CD14-positive monocyte (primary cell): ENCODE measurements around the gene TTC23. TPM values are rescaled to one million over a fixed set of nuclear protein-coding genes. Genes with fewer than 3 reads are reported as not detected.

Source experiments
- DNase-seq, 3 donors: peaks; one replicate each; pipeline ENCODE4 v3.0.0-alpha.2; 2011 to 2022
- H2AFZ ChIP-seq: 2 replicates; pipeline ENCODE4 v1.6.0; 2012; ENCODE audit warnings: mild to moderate bottlenecking, low read depth, low read length, inconsistent platforms; ENCODE audit not compliant: insufficient read depth, poor library complexity, severe bottlenecking
- H3K27ac ChIP-seq, 2 donors: 1 replicate in 1 of 2; 2 replicates in 1 of 2; pipeline ENCODE4 v1.5.1; 2012 to 2013; ENCODE audit warnings: low read length in 2 of 2, control low read depth in 1 of 2, inconsistent platforms in 1 of 2, low read depth in 1 of 2, mild to moderate bottlenecking in 1 of 2
- H3K27me3 ChIP-seq, 2 donors: one replicate each; pipeline versions ENCODE4 v1.6.0 to v1.6.1; 2011 to 2013; ENCODE audit warnings: low read length in 2 of 2; ENCODE audit not compliant: control insufficient read depth in 2 of 2, insufficient read depth in 2 of 2
- H3K36me3 ChIP-seq, 2 donors: replicated peaks in 1 of 2; 1 replicate in 1 of 2; 2 replicates in 1 of 2; pipeline versions ENCODE4 v1.5.1 to v1.6.1; 2012 to 2013; ENCODE audit warnings: low read length in 2 of 2, control low read depth in 1 of 2, inconsistent platforms in 1 of 2, mild to moderate bottlenecking in 1 of 2; ENCODE audit not compliant: insufficient read depth in 2 of 2, control insufficient read depth in 1 of 2
- H3K4me1 ChIP-seq, 2 donors: 1 replicate in 1 of 2; 2 replicates in 1 of 2; pipeline versions ENCODE4 v1.5.1 to v1.6.1; 2012 to 2013; ENCODE audit warnings: low read length in 2 of 2, control low read depth in 1 of 2, inconsistent platforms in 1 of 2, mild to moderate bottlenecking in 1 of 2, moderate library complexity in 1 of 2; ENCODE audit not compliant: insufficient read depth in 2 of 2, control insufficient read depth in 1 of 2
- H3K4me2 ChIP-seq: replicated peaks from 2 replicates; pipeline ENCODE3; 2012; ENCODE audit warnings: low read length, moderate library complexity, mild to moderate bottlenecking; ENCODE audit not compliant: poor library complexity, severe bottlenecking; ENCODE audit errors: extremely low read depth
- H3K4me3 ChIP-seq, 3 experiments: fragments of 200-600 bp in 1 of 3; sonication (generic) in 1 of 3; replicated peaks in 1 of 3; 1 replicate in 2 of 3; 2 replicates in 1 of 3; pipeline ENCODE4 v1.5.1; 2011 to 2013; ENCODE audit warnings: low read length in 3 of 3, mild to moderate bottlenecking in 3 of 3, control low read depth in 2 of 3, low read depth in 2 of 3, inconsistent platforms in 1 of 3, moderate library complexity in 1 of 3
- H3K79me2 ChIP-seq: 2 replicates; pipeline ENCODE4 v1.6.0; 2012; ENCODE audit warnings: mild to moderate bottlenecking, control low read depth, inconsistent platforms, low read length, moderate library complexity; ENCODE audit not compliant: insufficient read depth
- H3K9ac ChIP-seq: 2 replicates; pipeline ENCODE4 v1.6.0; 2017; ENCODE audit warnings: low read length, mild to moderate bottlenecking; ENCODE audit not compliant: insufficient read depth, poor library complexity, severe bottlenecking
- H3K9me3 ChIP-seq, 2 donors: replicated peaks in 1 of 2; 1 replicate in 1 of 2; 2 replicates in 1 of 2; pipeline versions ENCODE4 v1.5.1 to v1.6.1; 2012 to 2013; ENCODE audit warnings: low read length in 2 of 2, control low read depth in 1 of 2; ENCODE audit not compliant: control insufficient read depth in 1 of 2, insufficient read depth in 1 of 2
- H4K20me1 ChIP-seq: 2 replicates; pipeline ENCODE4 v1.6.0; 2012; ENCODE audit warnings: mild to moderate bottlenecking, low read length, control low read depth, moderate library complexity; ENCODE audit not compliant: insufficient read depth
- H3K27ac Mint-ChIP-seq, 7 donors: one replicate each; pipeline ENCODE4 v1.8.0; 2020; ENCODE audit warnings: mild to moderate bottlenecking in 7 of 7, mixed read lengths in 7 of 7, moderate library complexity in 6 of 7, inconsistent platforms in 2 of 7
- H3K27me3 Mint-ChIP-seq, 3 donors: one replicate each; pipeline ENCODE4 v1.8.0; 2021 to 2022; ENCODE audit warnings: low read depth in 3 of 3, mild to moderate bottlenecking in 3 of 3, mixed read lengths in 3 of 3, moderate library complexity in 3 of 3, inconsistent platforms in 1 of 3
- H3K36me3 Mint-ChIP-seq, 2 donors: one replicate each; pipeline ENCODE4 v1.8.0; 2020; ENCODE audit warnings: mixed read lengths in 2 of 2, inconsistent platforms in 1 of 2, mild to moderate bottlenecking in 1 of 2
- H3K4me1 Mint-ChIP-seq: one replicate; pipeline ENCODE4 v1.8.0; 2020; ENCODE audit warnings: mild to moderate bottlenecking, mixed read lengths
- H3K4me3 Mint-ChIP-seq, 2 donors: one replicate each; pipeline ENCODE4 v1.8.0; 2020; ENCODE audit warnings: mild to moderate bottlenecking in 2 of 2, mixed read lengths in 2 of 2, moderate library complexity in 1 of 2
- H3K9me3 Mint-ChIP-seq, 7 donors: one replicate each; pipeline ENCODE4 v1.8.0; 2020 to 2022; ENCODE audit warnings: mixed read lengths in 7 of 7, mild to moderate bottlenecking in 6 of 7, moderate library complexity in 6 of 7, inconsistent platforms in 2 of 7
- CTCF ChIP-seq: fragments of 200-600 bp; IDR thresholded peaks from one replicate; pipeline ENCODE4 v1.8.0; 2022; ENCODE audit warnings: antibody characterized with exemption, mild to moderate bottlenecking
- WGBS: methylation state at CpG from one replicate; pipeline ENCODE4 v1.1.5; 2013; ENCODE audit warnings: missing lambda C conversion rate; ENCODE audit not compliant: insufficient coverage; 5-methylcytosine and 5-hydroxymethylcytosine counted together
- intact Hi-C, 2 donors: fragments of 100-400 bp; cut with micrococcal nuclease; formaldehyde crosslinking; loops; one replicate each; pipeline versions ENCODE4 v1.15.0 to v1.15.1; 2023
- polyA plus RNA-seq, 3 donors: library from polyadenylated mRNA; depleted of rRNA in 1 of 3; unstranded in 2 of 3; stranded (reverse) in 1 of 3; fragments of 300-500 nt in 2 of 3; fragments of >200 nt in 1 of 3; fragmentation: Illumina TruSeq in 2 of 3; gene quantifications; 1 replicate in 2 of 3; 2 replicates in 1 of 3; pipeline ENCODE4 v1.2.3, GENCODE V29; 2012 to 2021

The TTC23 gene
- polyA plus RNA-seq, 3 donors = 0.51 to 0.55 TPM; not detected in 1

- H4K20me1 ChIP-seq = no peaks in the 10 kb centered on the region
- no peak overlapping the region for H3K9ac ChIP-seq
- no peak for TF ChIP-seq CTCF
- DNase-seq = no peak
- H3K36me3 Mint-ChIP-seq = no peaks in the 10 kb centered on the region
- intact Hi-C loops = loop anchor here (10.0 kb wide), 3 partner anchors 315 to 675 kb away; partner anchors contain the start of genes LYSMD4 (in 1 of the 2) and MEF2A (in 1 of the 2)
- H3K27ac Mint-ChIP-seq = no peak overlapping the region
- H3K27me3 ChIP-seq = no peaks in the 10 kb centered on the region
- peaks cover 27% of the 10 kb centered on the region for H3K4me1 Mint-ChIP-seq
- peak overlapping the region; percentile 92 for H2AFZ ChIP-seq
- peaks cover 0 to 5% (median 0%) of the 10 kb centered on the region in 7 donors for H3K9me3 Mint-ChIP-seq
- no peaks in the 10 kb centered on the region for H3K79me2 ChIP-seq
- no peaks in the 10 kb centered on the region for H3K36me3 ChIP-seq
- H3K27ac ChIP-seq = no peak overlapping the region
- H3K4me2 ChIP-seq = peak overlapping the region; percentile 93
- H3K27me3 Mint-ChIP-seq = no peaks in the 10 kb centered on the region
- H3K4me1 ChIP-seq = peaks cover 28 to 38% of the 10 kb centered on the region in 2 donors
- H3K4me3 Mint-ChIP-seq = peak overlapping the region in 1 of 2 donors; percentile 30
- H3K9me3 ChIP-seq = no peaks in the 10 kb centered on the region
- peak overlapping the region in 2 of 3 experiments; percentile 60 to 95 for H3K4me3 ChIP-seq
- no CpG with 5 or more reads among the region's 4 CpGs for WGBS
These were observed 620 bp upstream of the TTC23 start for GRCh38 chr15:99250001-99250400.

GRCh38 chr15:99248000-99248715 lies 1.2 kb downstream of the TTC23 start:
- intact Hi-C loops = no loop called here
- DNase-seq = peak in 2 of 3 donors; percentile 12 to 19
- Histone ChIP-seq H3K4me1 (peaks cover 28 to 38% of the 10 kb centered on the region in 2 donors), H3K9me3 (no peaks in the 10 kb centered on the region), H3K27ac (no peak overlapping the region), H3K79me2 (no peaks in the 10 kb centered on the region), H2AFZ (no peak overlapping the region), H3K4me2 (no peak overlapping the region), H3K27me3 (no peaks in the 10 kb centered on the region), H3K36me3 (no peaks in the 10 kb centered on the region), H3K4me3 (no peak overlapping the region), H3K9ac (no peak overlapping the region), H4K20me1 (no peaks in the 10 kb centered on the region)
- H3K27me3 Mint-ChIP-seq = no peaks in the 10 kb centered on the region
- H3K4me1 Mint-ChIP-seq = peaks cover 21% of the 10 kb centered on the region
- peaks cover 0 to 5% (median 0%) of the 10 kb centered on the region in 7 donors for H3K9me3 Mint-ChIP-seq
- 90% methylated on average over 2 of the region's 7 CpGs for WGBS
- H3K4me3 Mint-ChIP-seq = no peak overlapping the region
- no peak for TF ChIP-seq CTCF
- no peak overlapping the region for H3K27ac Mint-ChIP-seq
- H3K36me3 Mint-ChIP-seq = no peaks in the 10 kb centered on the region
